GM18505 (cell line): ENCODE results near the gene BCAN.
"Not testable (repeated sequence)": the region's sequence is repeated elsewhere in the genome, so short reads cannot be mapped to it uniquely, and the experiment has no call there.

ENCODE experiments used
- ATAC-seq: cut with Tn5 transposase; IDR thresholded peaks from one replicate; pipeline ENCODE4 v1.9.1; 2021; ENCODE audit not compliant: unreplicated experiment
- POLR2A ChIP-seq: IDR thresholded peaks from 4 replicates; pipeline ENCODE4 v1.6.1; 2011; ENCODE audit warnings: borderline replicate concordance; ENCODE audit not compliant: insufficient read depth, insufficient read length; ENCODE audit errors: extremely low read depth

BCAN gene

GRCh38 chr1:156608036-156608674, 33.8 kb upstream of the BCAN start:
- TF ChIP-seq POLR2A, result no peak
- ATAC-seq, result no peak

- no peak for TF ChIP-seq POLR2A
- ATAC-seq, result no peak
These were observed 32.9 kb upstream of the BCAN start for GRCh38 chr1:156608981-156609380.

GRCh38 chr1:156610072-156610471, 31.8 kb upstream of the BCAN start:
- ATAC-seq, result not testable (repeated sequence)

- no peak for ATAC-seq
- no peak for TF ChIP-seq POLR2A
These were observed 29.3 kb upstream of the BCAN start for GRCh38 chr1:156612666-156613065.

GRCh38 chr1:156615946-156616345, 26.0 kb upstream of the BCAN start:
- ATAC-seq, result no peak
- no peak for TF ChIP-seq POLR2A

GRCh38 chr1:156616463-156616862, 25.5 kb upstream of the BCAN start:
- ATAC-seq, result no peak
- TF ChIP-seq POLR2A, result no peak

- ATAC-seq, result no peak
- TF ChIP-seq POLR2A, result no peak
These were observed 22.9 kb upstream of the BCAN start, which contains the start of gene HAPLN2 for GRCh38 chr1:156618853-156619581. TSS of gene HAPLN2 (plus strand) at chr1:156619415. CDS start at chr1:156623491, 4,076 bp downstream.

- TF ChIP-seq POLR2A, result no peak
- ATAC-seq, result no peak
These were observed 22.3 kb upstream of the BCAN start for GRCh38 chr1:156619582-156619955.

GRCh38 chr1:156622581-156623297, 19.2 kb upstream of the BCAN start:
- ATAC-seq, result no peak
- TF ChIP-seq POLR2A, result no peak

- no peak for TF ChIP-seq POLR2A
- ATAC-seq, result no peak
These were observed 17.7 kb upstream of the BCAN start for GRCh38 chr1:156623946-156624813.

GRCh38 chr1:156624814-156625435, 17.0 kb upstream of the BCAN start:
- ATAC-seq, result no peak
- no peak for TF ChIP-seq POLR2A

- no peak for TF ChIP-seq POLR2A
- ATAC-seq, result no peak
These were observed 16.4 kb upstream of the BCAN start for GRCh38 chr1:156625436-156626078.
